ENCODE measurements around the gene ELAC1.

Gene ELAC1

GRCh38 chr18:50955253-50955652 lies 12.6 kb upstream of the ELAC1 start:
- Histone ChIP-seq H3K79me2 (ENCODE audit: insufficient read depth, low read length) (no peaks in the 10 kb centered on the region), H3K9ac (ENCODE audit: low read length) (no peak overlapping the region), H2AFZ (ENCODE audit: low read length) (no peak overlapping the region), H3K9me3 (ENCODE audit: low read length) (no peaks in the 10 kb centered on the region), H3K36me3 (ENCODE audit: insufficient read depth, low read length) (no peaks in the 10 kb centered on the region; the same call in 1 of the 2 replicates), H3F3A (ENCODE audit: insufficient read depth, low read length) (no peaks in the 10 kb centered on the region; the same call in none of the 2 replicates), H3K27ac (ENCODE audit: low read depth, low read length, poor library complexity, severe bottlenecking) (no peak overlapping the region), H3K4me1 (ENCODE audit: insufficient read depth, low read length, severe bottlenecking) (no peaks in the 10 kb centered on the region), H3K27me3 (ENCODE audit: insufficient read depth, low read length) (no peaks in the 10 kb centered on the region), H4K20me1 (ENCODE audit: insufficient read depth, low read length) (no peaks in the 10 kb centered on the region), H3K4me3 (ENCODE audit: low read depth, low read length, poor library complexity, severe bottlenecking) (no peak overlapping the region), H3K9me2 (ENCODE audit: low read depth, low read length) (no peaks in the 10 kb centered on the region), H3K4me2 (ENCODE audit: low read length) (no peak overlapping the region)
- TF ChIP-seq CTCF (IDR thresholded peaks at IDR 0.05; ENCODE audit: low read length) (no peak), EZH2 (IDR thresholded peaks at IDR 0.05; ENCODE audit: borderline replicate concordance, low read length) (no peak)

GRCh38 chr18:50956116-50956515 lies 11.7 kb upstream of the ELAC1 start:
- TF ChIP-seq CTCF (IDR thresholded peaks at IDR 0.05; ENCODE audit: low read length) (no peak), EZH2 (IDR thresholded peaks at IDR 0.05; ENCODE audit: borderline replicate concordance, low read length) (no peak)
- no peak overlapping the region for H3K9ac ChIP-seq (ENCODE audit: low read length)
- H3K4me1 ChIP-seq (ENCODE audit: insufficient read depth, low read length, severe bottlenecking), result no peaks in the 10 kb centered on the region
- H3K4me3 ChIP-seq (ENCODE audit: low read depth, low read length, poor library complexity, severe bottlenecking), result no peak overlapping the region
- no peaks in the 10 kb centered on the region for H4K20me1 ChIP-seq (ENCODE audit: insufficient read depth, low read length)
- no peaks in the 10 kb centered on the region; the same call in none of the 2 replicates for H3F3A ChIP-seq (ENCODE audit: insufficient read depth, low read length)
- 0 out of 2 replicates have a peak, but pooled peaks cover 3% of the 10 kb centered on the region for H3K9me3 ChIP-seq (ENCODE audit: low read length)
- no peaks in the 10 kb centered on the region for H3K27me3 ChIP-seq (ENCODE audit: insufficient read depth, low read length)
- H3K9me2 ChIP-seq (ENCODE audit: low read depth, low read length), result no peaks in the 10 kb centered on the region
- no peak overlapping the region for H3K4me2 ChIP-seq (ENCODE audit: low read length)
- no peak overlapping the region for H3K27ac ChIP-seq (ENCODE audit: low read depth, low read length, poor library complexity, severe bottlenecking)
- no peaks in the 10 kb centered on the region; the same call in 1 of the 2 replicates for H3K36me3 ChIP-seq (ENCODE audit: insufficient read depth, low read length)
- H2AFZ ChIP-seq (ENCODE audit: low read length), result no peak overlapping the region
- H3K79me2 ChIP-seq (ENCODE audit: insufficient read depth, low read length), result no peaks in the 10 kb centered on the region

- Histone ChIP-seq H3K9me2 (ENCODE audit: low read depth, low read length) (no peaks in the 10 kb centered on the region), H3K27ac (ENCODE audit: low read depth, low read length, poor library complexity, severe bottlenecking) (no peak overlapping the region), H3K79me2 (ENCODE audit: insufficient read depth, low read length) (no peaks in the 10 kb centered on the region), H3K9ac (ENCODE audit: low read length) (no peak overlapping the region), H4K20me1 (ENCODE audit: insufficient read depth, low read length) (no peaks in the 10 kb centered on the region), H3K4me3 (ENCODE audit: low read depth, low read length, poor library complexity, severe bottlenecking) (no peak overlapping the region), H3K4me1 (ENCODE audit: insufficient read depth, low read length, severe bottlenecking) (no peaks in the 10 kb centered on the region), H3K9me3 (ENCODE audit: low read length) (peaks cover 9% of the 10 kb centered on the region), H3K36me3 (ENCODE audit: insufficient read depth, low read length) (no peaks in the 10 kb centered on the region), H2AFZ (ENCODE audit: low read length) (no peak overlapping the region), H3K27me3 (ENCODE audit: insufficient read depth, low read length) (no peaks in the 10 kb centered on the region), H3F3A (ENCODE audit: insufficient read depth, low read length) (no peaks in the 10 kb centered on the region), H3K4me2 (ENCODE audit: low read length) (no peak overlapping the region)
- TF ChIP-seq CTCF (IDR thresholded peaks at IDR 0.05; ENCODE audit: low read length), result no peak
- TF ChIP-seq EZH2 (IDR thresholded peaks at IDR 0.05; ENCODE audit: borderline replicate concordance, low read length), result no peak
These were observed 5.9 kb upstream of the ELAC1 start for GRCh38 chr18:50961974-50962373.
